Endodermal cell (in vitro differentiated cells): ENCODE data around the gene CC2D1A. TPM values are rescaled to one million over a fixed set of nuclear protein-coding genes. Genes with fewer than 3 reads are reported as not detected.

Experiments
- DNase-seq: peaks from one replicate; pipeline ENCODE4 v3.0.0-alpha.2; 2017
- H3K27ac ChIP-seq: 2 replicates; pipeline ENCODE4 v1.5.1; 2013; ENCODE audit warnings: mild to moderate bottlenecking, low read depth, low read length, moderate library complexity
- H3K27me3 ChIP-seq: 2 replicates; pipeline ENCODE4 v1.6.1; 2013; ENCODE audit warnings: mild to moderate bottlenecking, low read length, moderate library complexity; ENCODE audit not compliant: insufficient read depth, control insufficient read depth, poor library complexity, severe bottlenecking
- H3K36me3 ChIP-seq: 2 replicates; pipeline ENCODE4 v1.7.0; 2013; ENCODE audit warnings: mild to moderate bottlenecking, low read length, moderate library complexity; ENCODE audit not compliant: control insufficient read depth, insufficient read depth
- H3K4me1 ChIP-seq: one replicate; pipeline ENCODE4 v1.7.0; 2013; ENCODE audit warnings: low read length; ENCODE audit not compliant: control insufficient read depth, insufficient read depth
- H3K4me3 ChIP-seq: 2 replicates; pipeline ENCODE4 v1.5.1; 2013; ENCODE audit warnings: mild to moderate bottlenecking, low read length, moderate library complexity
- H3K9ac ChIP-seq: 2 replicates; pipeline ENCODE4 v1.6.1; 2013; ENCODE audit warnings: mild to moderate bottlenecking, low read length, moderate library complexity; ENCODE audit not compliant: poor library complexity, severe bottlenecking; ENCODE audit errors: extremely low read depth
- H3K9me3 ChIP-seq: 2 replicates; pipeline ENCODE4 v1.6.1; 2013; ENCODE audit warnings: mild to moderate bottlenecking, low read length, moderate library complexity; ENCODE audit not compliant: control insufficient read depth
- H3K27ac Mint-ChIP-seq: 2 replicates; pipeline ENCODE4 v1.8.0; 2020; ENCODE audit warnings: mixed read lengths
- H3K27me3 Mint-ChIP-seq: 2 replicates; pipeline ENCODE4 v1.8.0; 2021; ENCODE audit warnings: mild to moderate bottlenecking, mixed read lengths; ENCODE audit not compliant: insufficient read depth
- H3K36me3 Mint-ChIP-seq: 2 replicates; pipeline ENCODE4 v1.8.0; 2020; ENCODE audit warnings: low read depth, mixed read lengths
- H3K4me1 Mint-ChIP-seq: 2 replicates; pipeline ENCODE4 v1.8.0; 2020; ENCODE audit warnings: mixed read lengths
- H3K4me3 Mint-ChIP-seq: 2 replicates; pipeline ENCODE4 v1.8.0; 2020; ENCODE audit warnings: mild to moderate bottlenecking, moderate library complexity, mixed read lengths
- H3K9me3 Mint-ChIP-seq: 2 replicates; pipeline ENCODE4 v1.8.0; 2020; ENCODE audit warnings: mild to moderate bottlenecking, mixed read lengths
- CTCF ChIP-seq: fragments of 200-600 bp; sonication (generic); conservative IDR thresholded peaks from 2 replicates; pipeline ENCODE4 v1.5.0; 2021; ENCODE audit warnings: antibody characterized with exemption, mild to moderate bottlenecking
- WGBS, 2 experiments: methylation state at CpG; one replicate each; pipeline versions ENCODE4 v1.1.5 to v1.1.7; 2013; ENCODE audit warnings: missing lambda C conversion rate in 2 of 2, mixed read lengths in 1 of 2; ENCODE audit not compliant: insufficient coverage in 1 of 2, insufficient read length in 1 of 2; 5-methylcytosine and 5-hydroxymethylcytosine counted together
- total RNA-seq, 2 donors: library from RNA; stranded (reverse); fragmentation: NEBNext Ultra II Directional in 1 of 2; extraction: Animal tissue kit (Norgen Biotek cat#: 25700) in 1 of 2; gene quantifications; 2 replicates in 1 of 2; 3 replicates in 1 of 2; pipeline ENCODE4 v1.2.1, GENCODE V29; 2021

CC2D1A gene
- total RNA-seq, 2 donors from 2014 or later = 45.1 to 55.9 TPM

- Histone ChIP-seq H3K27ac (no peak overlapping the region), H3K27me3 (no peaks in the 10 kb centered on the region), H3K4me3 (no peak overlapping the region), H3K36me3 (no peaks in the 10 kb centered on the region), H3K9ac (no peak overlapping the region), H3K4me1 (no peaks in the 10 kb centered on the region), H3K9me3 (no peaks in the 10 kb centered on the region)
- no peak for TF ChIP-seq CTCF
- Mint-ChIP-seq H3K9me3 (no peaks in the 10 kb centered on the region), H3K4me3 (no peak overlapping the region), H3K36me3 (peaks cover 2% of the 10 kb centered on the region), H3K27me3 (no peaks in the 10 kb centered on the region), H3K27ac (no peak overlapping the region), H3K4me1 (no peaks in the 10 kb centered on the region)
- 78 to 82% methylated on average over 13 to 16 of the region's 16 CpGs for WGBS, 2 experiments
- DNase-seq = no peak
These were observed 19.0 kb upstream of the CC2D1A start for GRCh38 chr19:13887018-13887436.

GRCh38 chr19:13887517-13887916 lies 18.5 kb upstream of the CC2D1A start:
- Histone ChIP-seq H3K36me3 (no peaks in the 10 kb centered on the region), H3K27ac (no peak overlapping the region), H3K4me1 (no peaks in the 10 kb centered on the region), H3K4me3 (no peak overlapping the region), H3K27me3 (no peaks in the 10 kb centered on the region), H3K9ac (no peak overlapping the region), H3K9me3 (no peaks in the 10 kb centered on the region)
- no peaks in the 10 kb centered on the region for H3K4me1 Mint-ChIP-seq
- no peak overlapping the region for H3K27ac Mint-ChIP-seq
- H3K9me3 Mint-ChIP-seq = no peaks in the 10 kb centered on the region
- no peak for TF ChIP-seq CTCF
- DNase-seq = no peak
- H3K27me3 Mint-ChIP-seq = no peaks in the 10 kb centered on the region
- no peak overlapping the region for H3K4me3 Mint-ChIP-seq
- H3K36me3 Mint-ChIP-seq = peaks cover 2% of the 10 kb centered on the region
- 80 to 89% methylated on average over 2 to 5 of the region's 5 CpGs for WGBS, 2 experiments

GRCh38 chr19:13888281-13888680 lies 17.7 kb upstream of the CC2D1A start:
- no peak overlapping the region for H3K27ac Mint-ChIP-seq
- Histone ChIP-seq H3K4me1 (no peaks in the 10 kb centered on the region), H3K27me3 (no peaks in the 10 kb centered on the region), H3K9ac (no peak overlapping the region), H3K9me3 (no peaks in the 10 kb centered on the region), H3K27ac (no peak overlapping the region), H3K4me3 (no peak overlapping the region), H3K36me3 (no peaks in the 10 kb centered on the region)
- 88 to 94% methylated on average over 13 to 16 of the region's 16 CpGs for WGBS, 2 experiments
- no peaks in the 10 kb centered on the region for H3K4me1 Mint-ChIP-seq
- DNase-seq = no peak
- no peak overlapping the region for H3K4me3 Mint-ChIP-seq
- TF ChIP-seq CTCF = no peak
- H3K27me3 Mint-ChIP-seq = no peaks in the 10 kb centered on the region
- H3K36me3 Mint-ChIP-seq = peaks cover 2% of the 10 kb centered on the region
- H3K9me3 Mint-ChIP-seq = no peaks in the 10 kb centered on the region
